Suprapubic skin (tissue), 3 donors: ENCODE data around the gene PCDHB6.

Source experiments
- EP300 ChIP-seq: sonication (generic); formaldehyde crosslinking; IDR thresholded peaks from one replicate; pipeline ENCODE4 v1.6.1; 2017; ENCODE audit warnings: antibody characterized with exemption
- POLR2A ChIP-seq, 2 donors: fragments of 450-650 bp; IDR thresholded peaks; one replicate each; pipeline ENCODE4 v1.6.1; 2017; ENCODE audit warnings: antibody characterized with exemption in 2 of 2, mild to moderate bottlenecking in 2 of 2, moderate library complexity in 2 of 2
- TF ChIP-seq, protein P1 (sequence below), 2 donors: fragments of 200-600 bp in 1 of 2; fragments of 450-650 bp in 1 of 2; sonication (generic) in 1 of 2; IDR thresholded peaks; one replicate each; pipeline ENCODE4 v1.5.1; 2016 to 2019; ENCODE audit warnings: antibody characterized with exemption in 2 of 2, mild to moderate bottlenecking in 1 of 2, moderate library complexity in 1 of 2

DNA sequence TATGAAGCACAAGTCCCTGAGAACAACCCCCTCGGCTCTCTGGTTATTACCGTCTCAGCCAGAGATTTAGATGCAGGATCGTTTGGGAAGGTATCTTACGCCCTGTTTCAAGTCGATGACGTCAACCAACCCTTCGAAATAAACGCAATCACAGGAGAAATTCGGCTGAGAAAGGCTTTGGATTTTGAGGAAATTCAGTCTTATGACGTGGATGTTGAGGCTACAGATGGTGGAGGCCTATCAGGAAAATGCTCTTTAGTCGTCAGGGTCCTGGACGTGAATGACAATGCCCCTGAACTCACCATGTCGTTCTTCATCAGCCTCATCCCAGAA, 1.1 kb downstream of the PCDHB6 start:
- TF ChIP-seq, protein P1, sequence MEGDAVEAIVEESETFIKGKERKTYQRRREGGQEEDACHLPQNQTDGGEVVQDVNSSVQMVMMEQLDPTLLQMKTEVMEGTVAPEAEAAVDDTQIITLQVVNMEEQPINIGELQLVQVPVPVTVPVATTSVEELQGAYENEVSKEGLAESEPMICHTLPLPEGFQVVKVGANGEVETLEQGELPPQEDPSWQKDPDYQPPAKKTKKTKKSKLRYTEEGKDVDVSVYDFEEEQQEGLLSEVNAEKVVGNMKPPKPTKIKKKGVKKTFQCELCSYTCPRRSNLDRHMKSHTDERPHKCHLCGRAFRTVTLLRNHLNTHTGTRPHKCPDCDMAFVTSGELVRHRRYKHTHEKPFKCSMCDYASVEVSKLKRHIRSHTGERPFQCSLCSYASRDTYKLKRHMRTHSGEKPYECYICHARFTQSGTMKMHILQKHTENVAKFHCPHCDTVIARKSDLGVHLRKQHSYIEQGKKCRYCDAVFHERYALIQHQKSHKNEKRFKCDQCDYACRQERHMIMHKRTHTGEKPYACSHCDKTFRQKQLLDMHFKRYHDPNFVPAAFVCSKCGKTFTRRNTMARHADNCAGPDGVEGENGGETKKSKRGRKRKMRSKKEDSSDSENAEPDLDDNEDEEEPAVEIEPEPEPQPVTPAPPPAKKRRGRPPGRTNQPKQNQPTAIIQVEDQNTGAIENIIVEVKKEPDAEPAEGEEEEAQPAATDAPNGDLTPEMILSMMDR (IDR thresholded peaks at IDR 0.05), result no peak
- no peak for TF ChIP-seq EP300
- TF ChIP-seq POLR2A (IDR thresholded peaks at IDR 0.05), result no peak
